ENCODE measurements around the gene CAMK1.
A peak's percentile ranks its signal among the peaks of the same experiment; 100 is the strongest.

Gene CAMK1

DNA sequence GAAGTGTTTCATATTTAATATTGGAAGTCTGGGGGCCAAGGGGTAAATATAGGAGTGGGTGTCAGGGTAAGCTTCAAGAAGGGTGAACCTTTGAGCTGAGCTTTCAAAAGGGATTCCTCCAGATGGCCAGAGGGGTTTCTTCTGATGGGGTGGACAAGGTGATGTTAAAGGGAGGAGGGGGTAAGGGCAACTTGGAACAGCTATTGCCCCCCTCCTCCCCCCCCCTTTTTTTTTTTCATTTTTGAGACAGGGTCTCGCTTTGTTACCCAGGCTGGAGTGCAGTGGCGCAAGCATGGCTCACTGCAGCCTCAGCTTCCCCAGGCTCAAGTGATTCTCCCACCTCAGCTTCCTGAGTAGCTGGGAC lies 38.2 kb upstream of the CAMK1 start:
- peaks cover 55% of the 10 kb centered on the region for H3K36me3 ChIP-seq (ENCODE audit: insufficient read depth, low read length)
- no peak overlapping the region for H3K4me2 ChIP-seq (ENCODE audit: low read length)
- no peaks in the 10 kb centered on the region for H3K27me3 ChIP-seq (ENCODE audit: control insufficient read depth, insufficient read depth, low read length)
- no peaks in the 10 kb centered on the region for H3K9me3 ChIP-seq (replicated peaks; ENCODE audit: low read length)
- H3K4me1 ChIP-seq (ENCODE audit: control insufficient read depth, insufficient read depth, low read length) = peaks cover 28% of the 10 kb centered on the region
- H3K4me3 ChIP-seq (ENCODE audit: low read length) = no peak overlapping the region
- no peak overlapping the region for H3K9ac ChIP-seq (ENCODE audit: low read depth, low read length)

- Histone ChIP-seq H3K9me3 (replicated peaks; ENCODE audit: low read length) (no peaks in the 10 kb centered on the region), H3K4me1 (ENCODE audit: control insufficient read depth, insufficient read depth, low read length) (peaks cover 28% of the 10 kb centered on the region), H3K27me3 (ENCODE audit: control insufficient read depth, insufficient read depth, low read length) (no peaks in the 10 kb centered on the region), H3K9ac (ENCODE audit: low read depth, low read length) (no peak overlapping the region), H3K4me2 (ENCODE audit: low read length) (no peak overlapping the region), H3K36me3 (ENCODE audit: insufficient read depth, low read length) (peaks cover 56% of the 10 kb centered on the region), H3K4me3 (ENCODE audit: low read length) (no peak overlapping the region)
Measured at GRCh38 chr3:9806688-9807589, 37.2 kb upstream of the CAMK1 start.

DNA sequence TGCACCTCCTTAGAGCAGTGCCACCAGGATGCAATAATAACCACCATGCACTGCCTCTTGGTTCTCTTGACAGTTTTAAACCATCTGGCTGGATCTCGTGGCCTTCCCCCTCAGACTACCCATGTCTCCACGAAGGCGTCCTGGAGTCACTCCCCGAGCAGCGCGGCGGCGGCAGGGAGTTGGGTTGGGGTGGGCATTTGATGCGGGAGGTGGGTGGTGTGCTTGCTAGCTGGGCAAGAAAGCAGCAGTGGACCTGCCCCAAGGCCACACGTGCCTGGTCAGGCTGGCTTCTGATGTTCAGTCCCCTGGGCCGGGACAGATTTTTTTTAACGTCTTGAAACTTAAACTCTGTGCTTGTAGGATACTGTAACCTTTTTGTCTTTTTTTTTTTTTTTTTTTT lies 36.4 kb upstream of the CAMK1 start:
- no peak overlapping the region for H3K4me2 ChIP-seq (ENCODE audit: low read length)
- H3K4me1 ChIP-seq (ENCODE audit: control insufficient read depth, insufficient read depth, low read length) = peaks cover 28% of the 10 kb centered on the region
- H3K9ac ChIP-seq (ENCODE audit: low read depth, low read length) = no peak overlapping the region
- H3K4me3 ChIP-seq (ENCODE audit: low read length) = no peak overlapping the region
- peaks cover 63% of the 10 kb centered on the region for H3K36me3 ChIP-seq (ENCODE audit: insufficient read depth, low read length)
- H3K27me3 ChIP-seq (ENCODE audit: control insufficient read depth, insufficient read depth, low read length) = no peaks in the 10 kb centered on the region
- no peaks in the 10 kb centered on the region for H3K9me3 ChIP-seq (replicated peaks; ENCODE audit: low read length)

DNA sequence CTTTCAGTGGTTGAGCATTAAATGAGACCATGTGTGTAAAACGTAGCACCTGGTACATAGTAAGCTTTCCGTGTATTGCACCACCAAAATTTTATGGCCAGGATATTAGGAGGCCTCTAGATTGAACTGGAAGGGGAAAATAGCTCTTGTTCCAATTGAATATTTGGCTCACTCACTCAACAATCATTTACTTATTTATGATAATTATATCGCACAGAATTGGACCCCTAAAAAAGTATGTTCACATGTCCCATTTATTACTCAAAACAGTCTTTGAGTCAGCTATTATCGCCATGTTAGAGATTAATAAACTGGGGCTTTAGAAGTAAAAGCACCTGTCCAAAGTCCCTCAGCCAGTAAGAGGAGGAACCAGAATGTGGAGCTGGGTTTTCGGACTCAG lies 35.2 kb upstream of the CAMK1 start:
- H3K4me2 ChIP-seq (ENCODE audit: low read length) = no peak overlapping the region
- H3K27me3 ChIP-seq (ENCODE audit: control insufficient read depth, insufficient read depth, low read length) = no peaks in the 10 kb centered on the region
- H3K36me3 ChIP-seq (ENCODE audit: insufficient read depth, low read length) = peaks cover 73% of the 10 kb centered on the region
- peaks cover 19% of the 10 kb centered on the region for H3K4me1 ChIP-seq (ENCODE audit: control insufficient read depth, insufficient read depth, low read length)
- H3K9ac ChIP-seq (ENCODE audit: low read depth, low read length) = no peak overlapping the region
- no peak overlapping the region for H3K4me3 ChIP-seq (ENCODE audit: low read length)
- no peaks in the 10 kb centered on the region for H3K9me3 ChIP-seq (replicated peaks; ENCODE audit: low read length)

DNA sequence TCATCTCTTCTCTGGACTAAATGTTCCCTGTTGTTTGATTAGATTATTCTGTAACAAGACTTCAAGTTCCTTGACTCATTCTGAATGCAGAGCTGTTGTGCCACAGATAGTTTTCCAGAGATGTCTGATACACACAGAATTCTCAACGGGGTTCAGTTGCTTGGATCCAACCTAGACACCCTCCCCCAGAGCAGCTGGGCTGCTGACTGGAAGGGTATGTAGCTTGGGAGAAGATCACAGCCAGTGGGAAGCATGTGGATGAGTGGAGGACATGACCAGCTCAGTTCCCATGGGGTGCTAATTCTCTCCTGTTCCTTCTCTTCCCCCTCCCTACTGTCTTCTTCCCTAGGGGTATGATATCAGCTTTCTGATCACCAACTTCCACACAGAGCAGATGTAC lies 33.7 kb upstream of the CAMK1 start:
- Histone ChIP-seq H3K4me3 (ENCODE audit: low read length) (no peak overlapping the region), H3K4me1 (ENCODE audit: control insufficient read depth, insufficient read depth, low read length) (peaks cover 9% of the 10 kb centered on the region), H3K9ac (ENCODE audit: low read depth, low read length) (no peak overlapping the region), H3K9me3 (replicated peaks; ENCODE audit: low read length) (no peaks in the 10 kb centered on the region), H3K4me2 (ENCODE audit: low read length) (no peak overlapping the region), H3K36me3 (ENCODE audit: insufficient read depth, low read length) (peaks cover 79% of the 10 kb centered on the region), H3K27me3 (ENCODE audit: control insufficient read depth, insufficient read depth, low read length) (no peaks in the 10 kb centered on the region)

DNA sequence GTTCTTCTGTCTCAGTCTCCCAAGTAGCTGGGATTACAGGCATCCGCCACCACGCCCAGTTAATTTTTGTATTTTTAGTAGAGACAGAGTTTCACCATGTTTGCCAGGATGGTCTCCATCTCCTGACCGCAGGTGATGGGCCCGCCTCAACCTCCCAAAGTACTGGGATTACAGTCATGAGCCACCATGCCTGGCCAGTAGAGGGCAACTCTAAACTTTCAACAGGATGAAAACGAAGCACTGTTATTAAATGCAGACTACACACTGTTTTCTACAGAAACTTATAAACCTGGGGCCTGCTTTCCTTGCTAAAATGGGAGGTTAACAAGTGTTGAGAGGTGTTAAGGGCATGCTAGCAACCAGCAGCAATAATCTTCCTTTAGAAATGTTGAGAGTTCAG lies 30.8 kb upstream of the CAMK1 start:
- H3K27me3 ChIP-seq (ENCODE audit: control insufficient read depth, insufficient read depth, low read length) = no peaks in the 10 kb centered on the region
- H3K4me1 ChIP-seq (ENCODE audit: control insufficient read depth, insufficient read depth, low read length) = no peaks in the 10 kb centered on the region
- H3K36me3 ChIP-seq (ENCODE audit: insufficient read depth, low read length) = peaks cover 77% of the 10 kb centered on the region
- no peak overlapping the region for H3K9ac ChIP-seq (ENCODE audit: low read depth, low read length)
- no peak overlapping the region for H3K4me3 ChIP-seq (ENCODE audit: low read length)
- no peaks in the 10 kb centered on the region for H3K9me3 ChIP-seq (replicated peaks; ENCODE audit: low read length)
- no peak overlapping the region for H3K4me2 ChIP-seq (ENCODE audit: low read length)

GRCh38 chr3:9797196-9797945 lies 27.6 kb upstream of the CAMK1 start:
- no peak overlapping the region for H3K4me3 ChIP-seq (ENCODE audit: low read length)
- H3K9ac ChIP-seq (ENCODE audit: low read depth, low read length) = no peak overlapping the region
- peaks cover 65% of the 10 kb centered on the region for H3K36me3 ChIP-seq (ENCODE audit: insufficient read depth, low read length)
- no peak overlapping the region for H3K4me2 ChIP-seq (ENCODE audit: low read length)
- H3K9me3 ChIP-seq (replicated peaks; ENCODE audit: low read length) = no peaks in the 10 kb centered on the region
- no peaks in the 10 kb centered on the region for H3K27me3 ChIP-seq (ENCODE audit: control insufficient read depth, insufficient read depth, low read length)
- H3K4me1 ChIP-seq (ENCODE audit: control insufficient read depth, insufficient read depth, low read length) = no peaks in the 10 kb centered on the region

DNA sequence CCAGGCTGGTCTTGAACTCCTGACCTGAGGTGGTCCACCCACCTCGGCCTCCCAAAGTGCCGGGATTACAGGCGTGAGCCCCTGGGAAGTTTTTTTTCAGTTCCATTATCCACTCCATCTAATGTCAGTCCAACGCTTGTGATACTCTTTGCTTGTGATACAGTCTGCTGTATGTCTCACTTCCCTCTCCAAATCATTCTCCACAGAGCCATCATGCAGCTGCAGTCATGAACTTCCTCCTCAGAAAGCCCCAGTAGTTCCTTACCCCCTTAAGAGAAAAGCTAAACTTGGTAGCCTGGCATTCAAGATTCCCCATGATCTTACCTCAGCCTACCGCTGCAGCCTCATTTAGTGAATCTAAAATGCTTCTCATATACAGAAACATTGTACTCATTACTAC lies 25.5 kb upstream of the CAMK1 start:
- Histone ChIP-seq H3K9ac (ENCODE audit: low read depth, low read length) (no peak overlapping the region), H3K4me3 (ENCODE audit: low read length) (no peak overlapping the region), H3K27me3 (ENCODE audit: control insufficient read depth, insufficient read depth, low read length) (no peaks in the 10 kb centered on the region), H3K4me1 (ENCODE audit: control insufficient read depth, insufficient read depth, low read length) (peaks cover 15% of the 10 kb centered on the region), H3K9me3 (replicated peaks; ENCODE audit: low read length) (no peaks in the 10 kb centered on the region), H3K36me3 (ENCODE audit: insufficient read depth, low read length) (peaks cover 53% of the 10 kb centered on the region), H3K4me2 (ENCODE audit: low read length) (no peak overlapping the region)

DNA sequence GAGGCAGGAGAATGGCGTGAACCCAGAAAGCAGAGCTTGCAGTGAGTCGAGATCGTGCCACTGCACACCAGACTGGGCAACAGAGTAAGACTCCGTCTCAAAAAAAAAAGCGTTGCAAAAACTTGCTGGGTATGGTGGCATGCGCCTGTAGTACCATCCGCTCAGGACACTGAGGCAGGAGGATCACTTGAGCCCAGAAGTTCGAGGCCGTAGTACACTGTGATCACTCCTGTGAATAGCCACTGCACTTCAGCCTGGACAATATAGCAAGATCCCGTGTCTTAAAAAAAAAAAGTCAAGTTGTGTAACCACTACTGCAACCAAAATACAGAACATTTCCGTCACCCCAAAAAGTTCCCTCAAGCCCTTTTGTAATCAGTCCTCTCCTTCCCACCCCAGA lies 24.7 kb upstream of the CAMK1 start:
- no peak overlapping the region for H3K4me3 ChIP-seq (ENCODE audit: low read length)
- no peaks in the 10 kb centered on the region for H3K9me3 ChIP-seq (replicated peaks; ENCODE audit: low read length)
- H3K36me3 ChIP-seq (ENCODE audit: insufficient read depth, low read length) = peaks cover 51% of the 10 kb centered on the region
- peak overlapping the region; percentile 98 for H3K9ac ChIP-seq (ENCODE audit: low read depth, low read length)
- H3K27me3 ChIP-seq (ENCODE audit: control insufficient read depth, insufficient read depth, low read length) = no peaks in the 10 kb centered on the region
- peaks cover 15% of the 10 kb centered on the region for H3K4me1 ChIP-seq (ENCODE audit: control insufficient read depth, insufficient read depth, low read length)
- peak overlapping the region; percentile 97 for H3K4me2 ChIP-seq (ENCODE audit: low read length)

DNA sequence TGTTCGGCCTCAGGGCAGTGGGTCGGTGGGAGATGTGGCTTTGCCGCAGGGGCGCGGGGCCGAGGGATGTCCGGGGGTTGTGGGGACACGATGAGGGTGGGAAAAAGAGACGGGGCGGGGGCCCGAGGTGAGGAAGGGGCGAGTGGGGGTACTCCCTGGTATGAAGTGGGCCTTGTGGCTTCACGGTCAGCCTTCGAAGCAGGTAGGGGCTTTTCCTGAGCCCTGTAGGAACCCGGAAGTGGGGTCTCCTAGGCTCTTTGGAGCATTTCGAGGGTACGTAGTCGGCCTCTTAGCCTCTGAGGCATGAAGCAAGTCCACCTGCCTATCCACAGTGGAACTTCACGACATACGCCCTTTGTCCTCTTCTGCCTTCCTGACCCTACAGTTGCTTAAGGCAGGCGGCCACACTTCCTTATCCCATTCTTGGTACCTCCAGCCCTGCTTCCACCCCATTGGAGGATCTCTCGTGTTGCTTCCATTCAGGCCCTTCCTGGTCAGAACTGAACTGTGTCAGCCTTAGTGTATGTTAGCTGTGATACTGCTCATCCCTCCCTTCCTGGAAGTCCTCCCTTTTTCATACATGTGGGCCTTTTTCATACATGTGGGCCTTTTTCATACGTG lies 23.5 kb upstream of the CAMK1 start:
- Histone ChIP-seq H3K27me3 (ENCODE audit: control insufficient read depth, insufficient read depth, low read length) (no peaks in the 10 kb centered on the region), H3K4me1 (ENCODE audit: control insufficient read depth, insufficient read depth, low read length) (peaks cover 15% of the 10 kb centered on the region), H3K9ac (ENCODE audit: low read depth, low read length) (peak overlapping the region; percentile 98), H3K9me3 (replicated peaks; ENCODE audit: low read length) (no peaks in the 10 kb centered on the region), H3K4me3 (ENCODE audit: low read length) (peak overlapping the region; percentile 99), H3K4me2 (ENCODE audit: low read length) (peak overlapping the region; percentile 97), H3K36me3 (ENCODE audit: insufficient read depth, low read length) (peaks cover 47% of the 10 kb centered on the region)

DNA sequence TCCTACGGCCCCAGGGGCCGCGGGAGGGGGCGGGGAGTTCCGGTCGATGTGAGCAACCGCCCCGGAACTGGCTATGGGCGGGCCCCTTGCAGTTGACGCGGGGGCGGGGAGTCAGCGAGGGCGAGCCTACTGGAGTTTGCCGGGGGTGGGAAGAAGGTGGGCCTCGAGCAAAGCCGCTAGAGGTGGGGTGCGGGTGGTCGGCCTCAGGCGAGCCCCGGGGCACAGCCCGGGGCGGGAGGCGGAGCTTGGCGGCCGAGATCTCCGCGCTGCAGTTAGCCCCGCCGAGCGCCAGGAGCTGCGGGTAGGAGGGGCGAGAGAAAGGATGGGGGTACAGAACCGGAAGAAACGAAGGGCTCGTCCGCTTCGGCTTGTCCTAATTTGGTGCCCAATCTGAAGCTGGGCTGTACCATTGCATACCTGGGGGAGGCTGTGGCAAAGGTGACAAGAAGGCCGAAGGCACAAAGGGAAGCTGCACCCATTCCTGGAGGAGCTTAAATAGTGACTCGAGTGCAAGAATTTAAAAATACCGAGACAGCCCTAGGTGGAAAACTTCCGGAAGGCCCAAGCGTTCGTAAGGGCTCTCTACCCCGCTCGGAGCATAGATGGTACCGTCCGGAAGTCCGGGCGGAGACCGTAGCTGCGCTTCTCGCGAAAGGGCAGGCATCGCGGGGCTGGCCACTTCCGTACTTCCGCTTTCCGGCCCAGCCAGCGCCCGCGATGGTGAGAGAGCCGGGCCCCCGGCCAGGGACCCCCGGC lies 22.8 kb upstream of the CAMK1 start, which contains the start of the genes ARPC4 and TADA3:
TSS of gene ARPC4 (plus strand) at position 678 of the 756 bp plus-strand sequence. CDS start at position 718, 40 bp downstream.
TSS of gene TADA3 (minus strand) at position 69 of the 756 bp plus-strand sequence. CDS start 1,007 bp downstream, outside the sequence.
- H3K4me2 ChIP-seq (ENCODE audit: low read length) = peak within 1 kb of the TSS; percentile 97
- peak within 1 kb of the TSS; percentile 99 for H3K4me3 ChIP-seq (ENCODE audit: low read length)
- peaks cover 15% of the 10 kb centered on the region for H3K4me1 ChIP-seq (ENCODE audit: control insufficient read depth, insufficient read depth, low read length)
- H3K9ac ChIP-seq (ENCODE audit: low read depth, low read length) = peak within 1 kb of the TSS; percentile 98
- H3K27me3 ChIP-seq (ENCODE audit: control insufficient read depth, insufficient read depth, low read length) = no peaks in the 10 kb centered on the region
- peaks cover 43% of the 10 kb centered on the region for H3K36me3 ChIP-seq (ENCODE audit: insufficient read depth, low read length)
- H3K9me3 ChIP-seq (replicated peaks; ENCODE audit: low read length) = no peaks in the 10 kb centered on the region
